B cell (primary cell): ENCODE measurements around the gene FUT6. TPM values are rescaled to one million over a fixed set of nuclear protein-coding genes. Genes with fewer than 3 reads are reported as not detected.
A peak's percentile ranks its signal among the peaks of the same experiment; 100 is the strongest.

Experiments used
- ATAC-seq: fragments of 200-7000 bp; cut with Tn5 transposase; one replicate; pipeline ENCODE4 v1.10.0; 2021; ENCODE audit warnings: low read depth, mild to moderate bottlenecking, moderate number of reproducible peaks, moderate library complexity
- CTCF ChIA-PET: fragments of 350-600 bp; sonication (Branson Sonifier 250); formaldehyde crosslinking; loops from one replicate; lab custom pipeline; 2021; ENCODE audit warnings: antibody characterized with exemption, inconsistent platforms; lab: Charles Lee
- POLR2A ChIA-PET: fragments of 350-600 bp; sonication (Branson Sonifier 250); formaldehyde crosslinking; loops from one replicate; lab custom pipeline; 2021; ENCODE audit warnings: antibody characterized with exemption; lab: Charles Lee
- DNase-seq: peaks from one replicate; pipeline ENCODE4 v3.0.0; 2013
- H2AFZ ChIP-seq: 2 replicates; pipeline ENCODE4 v1.6.1; 2012; ENCODE audit warnings: mild to moderate bottlenecking, low read depth, low read length; ENCODE audit not compliant: insufficient read depth, poor library complexity, severe bottlenecking
- H3K27ac ChIP-seq, 2 donors: 1 replicate in 1 of 2; 2 replicates in 1 of 2; pipeline ENCODE4 v1.5.1; 2012 to 2013; ENCODE audit warnings: low read length in 2 of 2, mild to moderate bottlenecking in 2 of 2, moderate library complexity in 1 of 2
- H3K27me3 ChIP-seq, 4 experiments: fragments of 200-600 bp in 1 of 4; sonication (generic) in 1 of 4; replicated peaks in 1 of 4; 1 replicate in 2 of 4; 2 replicates in 2 of 4; pipeline versions ENCODE4 v1.6.1 to v1.7.0; 2013 to 2016; ENCODE audit warnings: low read length in 3 of 4, mild to moderate bottlenecking in 2 of 4, mixed read lengths in 1 of 4, moderate library complexity in 1 of 4; ENCODE audit not compliant: insufficient read depth in 4 of 4, control insufficient read depth in 3 of 4; ENCODE audit errors: control extremely low read depth in 1 of 4
- H3K36me3 ChIP-seq, 2 experiments: replicated peaks in 1 of 2; 1 replicate in 1 of 2; 2 replicates in 1 of 2; pipeline versions ENCODE4 v1.6.1 to v1.7.1; 2013; ENCODE audit warnings: low read length in 1 of 2; ENCODE audit not compliant: insufficient read depth in 2 of 2, control insufficient read depth in 1 of 2; ENCODE audit errors: control extremely low read depth in 1 of 2, extremely low read depth in 1 of 2
- H3K4me1 ChIP-seq, 2 donors: fragments of 200-600 bp in 1 of 2; sonication (generic) in 1 of 2; 1 replicate in 1 of 2; 2 replicates in 1 of 2; pipeline versions ENCODE4 v1.5.1 to v1.6.1; 2013 to 2017; ENCODE audit warnings: low read length in 2 of 2; ENCODE audit not compliant: control insufficient read depth in 2 of 2, insufficient read depth in 2 of 2
- H3K4me2 ChIP-seq: replicated peaks from 2 replicates; pipeline ENCODE3; 2012; ENCODE audit warnings: mild to moderate bottlenecking, low read depth, low read length; ENCODE audit not compliant: poor library complexity, severe bottlenecking
- H3K4me3 ChIP-seq, 5 experiments: fragments of 200-600 bp in 1 of 5; sonication (generic) in 1 of 5; 1 replicate in 3 of 5; 2 replicates in 2 of 5; pipeline versions ENCODE4 v1.5.1 to v1.7.0; 2011 to 2016; ENCODE audit warnings: low read length in 4 of 5, mild to moderate bottlenecking in 4 of 5, low read depth in 2 of 5, control low read depth in 1 of 5, moderate library complexity in 1 of 5; ENCODE audit not compliant: insufficient read depth in 1 of 5; ENCODE audit errors: control extremely low read depth in 1 of 5, extremely low read depth in 1 of 5
- H3K79me2 ChIP-seq: fragments of 200-600 bp; sonication (generic); one replicate; pipeline ENCODE4 v1.6.0; 2016; ENCODE audit warnings: low read length; ENCODE audit not compliant: control insufficient read depth, insufficient read depth
- H3K9ac ChIP-seq: fragments of 200-600 bp; sonication (generic); 2 replicates; pipeline ENCODE4 v1.6.1; 2017; ENCODE audit warnings: mild to moderate bottlenecking, low read length, moderate library complexity
- H3K9me3 ChIP-seq, 3 donors: one replicate each; pipeline versions ENCODE4 v1.6.1 to v1.7.1; 2013; ENCODE audit warnings: low read length in 2 of 3; ENCODE audit not compliant: control insufficient read depth in 2 of 3, insufficient read depth in 1 of 3; ENCODE audit errors: control extremely low read depth in 1 of 3
- H4K20me1 ChIP-seq: 2 replicates; pipeline ENCODE4 v1.6.0; 2012; ENCODE audit warnings: mild to moderate bottlenecking, low read length; ENCODE audit not compliant: insufficient read depth, control insufficient read depth, poor library complexity, severe bottlenecking
- H3K27ac Mint-ChIP-seq: one replicate; pipeline ENCODE4 v1.8.0; 2021; ENCODE audit warnings: mixed read lengths
- H3K27me3 Mint-ChIP-seq: one replicate; pipeline ENCODE4 v1.8.0; 2021; ENCODE audit warnings: mixed read lengths
- H3K4me1 Mint-ChIP-seq: one replicate; pipeline ENCODE4 v1.8.0; 2021; ENCODE audit warnings: mixed read lengths
- H3K4me3 Mint-ChIP-seq: one replicate; pipeline ENCODE4 v1.8.0; 2021; ENCODE audit warnings: mixed read lengths
- H3K9me3 Mint-ChIP-seq: one replicate; pipeline ENCODE4 v1.8.0; 2022; ENCODE audit warnings: mixed read lengths; ENCODE audit not compliant: insufficient read depth
- EZH2 ChIP-seq: IDR thresholded peaks from 2 replicates; pipeline ENCODE4 v1.6.1; 2012; ENCODE audit warnings: borderline replicate concordance, low read depth, mild to moderate bottlenecking, moderate library complexity, low read length; ENCODE audit not compliant: insufficient read depth, poor library complexity, severe bottlenecking
- WGBS: methylation state at CpG from one replicate; pipeline ENCODE4 v1.1.5; 2013; ENCODE audit warnings: missing lambda C conversion rate; ENCODE audit not compliant: insufficient coverage; 5-methylcytosine and 5-hydroxymethylcytosine counted together
- intact Hi-C: fragments of 100-400 bp; cut with micrococcal nuclease; formaldehyde crosslinking; loops from one replicate; pipeline ENCODE4 v1.10.0; 2022
- polyA plus RNA-seq: library from polyadenylated mRNA; depleted of rRNA; stranded (reverse); fragments of >200 nt; gene quantifications from 2 replicates; pipeline ENCODE4 v1.2.3, GENCODE V29; 2012
- total RNA-seq, 2 donors: library from RNA; stranded (reverse); fragments of 120-200 nt in 1 of 2; gene quantifications; 1 replicate in 1 of 2; 2 replicates in 1 of 2; pipeline versions ENCODE4 v1.2.3 to v1.2.4, GENCODE V29; 2013 to 2022
- TF ChIP-seq, protein P1 (sequence below): fragments of 200-600 bp; IDR thresholded peaks from one replicate; pipeline ENCODE4 v1.8.0; 2022; ENCODE audit warnings: antibody characterized with exemption, mild to moderate bottlenecking

Gene FUT6
- total and polyA plus RNA-seq, 2 donors (not counting 1 experiment from before 2014, with no cell fraction given) = 0.03 TPM; not detected in 1

DNA sequence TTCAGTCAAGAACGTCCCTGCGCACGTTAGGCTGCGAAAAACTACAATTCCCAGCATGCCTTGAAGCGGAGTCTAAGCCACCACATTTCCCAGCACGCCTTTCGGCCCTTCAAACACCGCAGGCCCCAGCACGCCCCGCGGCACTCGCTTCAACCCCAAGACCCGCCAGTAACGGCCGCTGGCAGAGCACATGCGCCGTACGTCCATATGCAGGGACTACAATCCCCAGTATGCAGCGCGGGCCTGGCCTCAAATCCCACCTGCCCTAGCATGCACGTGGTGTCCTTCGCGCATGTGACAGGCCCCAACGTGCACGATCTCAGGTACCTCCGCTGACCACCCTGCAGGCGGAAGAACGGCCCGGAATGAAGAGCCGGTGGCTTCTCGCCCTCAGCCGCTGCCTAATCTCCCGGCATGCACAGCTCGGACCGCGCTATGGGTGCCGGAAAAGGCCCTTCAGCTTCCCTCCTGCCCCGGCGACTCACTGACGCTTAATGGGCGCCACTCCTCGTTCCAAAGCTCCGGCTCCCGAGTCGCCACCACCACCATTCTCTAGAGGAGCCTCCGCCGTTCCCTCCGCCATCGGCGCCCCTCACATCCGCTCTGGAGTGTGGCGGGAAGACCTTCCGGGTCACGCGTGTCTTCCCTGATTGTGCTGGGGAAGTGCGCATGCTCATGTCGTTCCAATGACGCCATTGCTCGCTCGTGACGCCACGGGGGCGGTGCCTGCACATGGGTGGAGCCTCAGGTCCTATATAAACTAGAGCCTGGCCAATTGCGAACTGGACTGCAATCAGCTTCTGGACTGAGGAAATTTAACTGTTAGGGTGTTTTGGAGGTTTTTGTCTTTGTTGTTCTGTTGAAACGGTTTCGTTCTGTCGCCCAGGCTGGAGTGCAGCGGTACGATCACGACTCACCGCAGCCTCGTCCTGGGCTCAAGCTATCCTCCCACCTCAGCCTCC lies 48.7 kb downstream of the FUT6 start, which contains the start of gene DUS3L:
TSS of gene DUS3L (minus strand) at position 605 of the 962 bp plus-strand sequence. CDS start at position 583, 22 bp downstream.
- peak within 1 kb of the TSS; percentile 97 to 98 for H3K27ac ChIP-seq
- DNase-seq (peak; percentile 97), ATAC-seq (peak; percentile 92)
- peak within 1 kb of the TSS; percentile 62 for H2AFZ ChIP-seq
- H4K20me1 ChIP-seq = peaks cover 28% of the 10 kb centered on the region
- no peak for TF ChIP-seq EZH2
- TF ChIP-seq, protein P1, sequence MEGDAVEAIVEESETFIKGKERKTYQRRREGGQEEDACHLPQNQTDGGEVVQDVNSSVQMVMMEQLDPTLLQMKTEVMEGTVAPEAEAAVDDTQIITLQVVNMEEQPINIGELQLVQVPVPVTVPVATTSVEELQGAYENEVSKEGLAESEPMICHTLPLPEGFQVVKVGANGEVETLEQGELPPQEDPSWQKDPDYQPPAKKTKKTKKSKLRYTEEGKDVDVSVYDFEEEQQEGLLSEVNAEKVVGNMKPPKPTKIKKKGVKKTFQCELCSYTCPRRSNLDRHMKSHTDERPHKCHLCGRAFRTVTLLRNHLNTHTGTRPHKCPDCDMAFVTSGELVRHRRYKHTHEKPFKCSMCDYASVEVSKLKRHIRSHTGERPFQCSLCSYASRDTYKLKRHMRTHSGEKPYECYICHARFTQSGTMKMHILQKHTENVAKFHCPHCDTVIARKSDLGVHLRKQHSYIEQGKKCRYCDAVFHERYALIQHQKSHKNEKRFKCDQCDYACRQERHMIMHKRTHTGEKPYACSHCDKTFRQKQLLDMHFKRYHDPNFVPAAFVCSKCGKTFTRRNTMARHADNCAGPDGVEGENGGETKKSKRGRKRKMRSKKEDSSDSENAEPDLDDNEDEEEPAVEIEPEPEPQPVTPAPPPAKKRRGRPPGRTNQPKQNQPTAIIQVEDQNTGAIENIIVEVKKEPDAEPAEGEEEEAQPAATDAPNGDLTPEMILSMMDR = no peak
- peaks cover 5 to 16% of the 10 kb centered on the region in 2 donors for H3K4me1 ChIP-seq
- Mint-ChIP-seq H3K4me1 (peaks cover 10% of the 10 kb centered on the region), H3K27me3 (no peaks in the 10 kb centered on the region), H3K9me3 (no peaks in the 10 kb centered on the region), H3K4me3 (peak within 1 kb of the TSS; percentile 98), H3K27ac (peak within 1 kb of the TSS; percentile 100)
- peaks cover 0 to 38% of the 10 kb centered on the region in 2 experiments for H3K36me3 ChIP-seq
- peak within 1 kb of the TSS; percentile 77 for H3K9ac ChIP-seq
- POLR2A ChIA-PET = interaction anchor here (0.5 to 1.4 kb wide), 3 partner anchors 18 to 113 kb away, joined by 3 to 5 read pairs (median 3); no protein-coding TSS in a partner anchor
- peak within 1 kb of the TSS; percentile 67 to 91 (median 87) for H3K4me3 ChIP-seq
- H3K4me2 ChIP-seq = peak within 1 kb of the TSS; percentile 72
- CTCF ChIA-PET = interaction anchor here (2.5 kb wide), 1 partner anchor 13 kb away, joined by 16 read pairs; no protein-coding TSS in a partner anchor
- H3K27me3 ChIP-seq = peaks cover 0 to 6% (median 0%) of the 10 kb centered on the region in 4 experiments
- H3K9me3 ChIP-seq = peaks cover 0 to 20% (median 3%) of the 10 kb centered on the region in 3 donors
- peaks cover 7% of the 10 kb centered on the region for H3K79me2 ChIP-seq
- intact Hi-C loops = loop anchor here (1.0 to 2.0 kb wide), 6 partner anchors 13 to 168 kb away; partner anchors contain the start of genes MICOS13, RPL36, SAFB and SAFB2
- under 1% methylated on average over 64 of the region's 72 CpGs for WGBS
